ENCODE measurements around the gene EFHD2. TPM values are rescaled to one million over a fixed set of nuclear protein-coding genes. Genes with fewer than 3 reads are reported as not detected.
"Not testable (repeated sequence)": the region's sequence is repeated elsewhere in the genome, so short reads cannot be mapped to it uniquely, and the experiment has no call there.

The EFHD2 gene
- total RNA-seq, 1 experiment from 2014 or later: 48.5 TPM

GRCh38 chr1:15384301-15384901 lies 25.3 kb upstream of the EFHD2 start:
- DNase-seq (ENCODE audit: unreplicated experiment): no peak
- Mint-ChIP-seq H3K9me3 (ENCODE audit: unreplicated experiment) (no peaks in the 10 kb centered on the region), H3K4me3 (ENCODE audit: unreplicated experiment) (no peak overlapping the region), H3K4me1 (ENCODE audit: insufficient read depth, unreplicated experiment) (peaks cover 3% of the 10 kb centered on the region), H3K36me3 (ENCODE audit: insufficient read depth, unreplicated experiment) (no peaks in the 10 kb centered on the region), H3K27me3 (ENCODE audit: insufficient read depth, unreplicated experiment) (no peaks in the 10 kb centered on the region), H3K27ac (ENCODE audit: low read depth, unreplicated experiment) (no peak overlapping the region)
- intact Hi-C loops (cut with micrococcal nuclease): no loop called here
- POLR2A ChIA-PET: interaction anchor here (0.6 kb wide), 1 partner anchor 23 kb away, joined by 3 read pairs; no protein-coding TSS in a partner anchor
- BruUV-seq (replicated peaks): no TSS peak
- CTCF ChIA-PET: no interaction called here
- no peak for TF ChIP-seq CTCF (IDR thresholded peaks at IDR 0.05; ENCODE audit: unreplicated experiment)

GRCh38 chr1:15385420-15385819 lies 24.3 kb upstream of the EFHD2 start:
- intact Hi-C loops (cut with micrococcal nuclease): no loop called here
- H3K4me3 Mint-ChIP-seq (ENCODE audit: unreplicated experiment): no peak overlapping the region
- no peaks in the 10 kb centered on the region for H3K36me3 Mint-ChIP-seq (ENCODE audit: insufficient read depth, unreplicated experiment)
- DNase-seq (ENCODE audit: unreplicated experiment): no peak
- BruUV-seq (replicated peaks): no TSS peak
- H3K9me3 Mint-ChIP-seq (ENCODE audit: unreplicated experiment): no peaks in the 10 kb centered on the region
- no peaks in the 10 kb centered on the region for H3K4me1 Mint-ChIP-seq (ENCODE audit: insufficient read depth, unreplicated experiment)
- no peaks in the 10 kb centered on the region for H3K27me3 Mint-ChIP-seq (ENCODE audit: insufficient read depth, unreplicated experiment)
- no peak for TF ChIP-seq CTCF (IDR thresholded peaks at IDR 0.05; ENCODE audit: unreplicated experiment)
- ChIA-PET POLR2A (interaction anchor here (1.4 kb wide), 1 partner anchor 29 kb away, joined by 3 read pairs; no protein-coding TSS in a partner anchor), CTCF (interaction anchor here (0.7 kb wide), 1 partner anchor 338 kb away, joined by 3 read pairs; no protein-coding TSS in a partner anchor)
- H3K27ac Mint-ChIP-seq (ENCODE audit: low read depth, unreplicated experiment): no peak overlapping the region

- BruUV-seq (replicated peaks): no TSS peak
- Mint-ChIP-seq H3K4me1 (ENCODE audit: insufficient read depth, unreplicated experiment) (no peaks in the 10 kb centered on the region), H3K27me3 (ENCODE audit: insufficient read depth, unreplicated experiment) (no peaks in the 10 kb centered on the region), H3K27ac (ENCODE audit: low read depth, unreplicated experiment) (no peak overlapping the region), H3K9me3 (ENCODE audit: unreplicated experiment) (no peaks in the 10 kb centered on the region), H3K36me3 (ENCODE audit: insufficient read depth, unreplicated experiment) (no peaks in the 10 kb centered on the region), H3K4me3 (ENCODE audit: unreplicated experiment) (no peak overlapping the region)
- DNase-seq (ENCODE audit: unreplicated experiment): no peak
- no peak for TF ChIP-seq CTCF (IDR thresholded peaks at IDR 0.05; ENCODE audit: unreplicated experiment)
- ChIA-PET CTCF (no interaction called here), POLR2A (interaction anchor here (0.6 to 1.4 kb wide), 2 partner anchors 21 to 30 kb away, joined by 3 read pairs; no protein-coding TSS in a partner anchor)
- intact Hi-C loops (cut with micrococcal nuclease): no loop called here
These were observed 23.4 kb upstream of the EFHD2 start for GRCh38 chr1:15386164-15386749.

GRCh38 chr1:15388201-15388880 lies 21.3 kb upstream of the EFHD2 start:
- no peaks in the 10 kb centered on the region for H3K9me3 Mint-ChIP-seq (ENCODE audit: unreplicated experiment)
- no peaks in the 10 kb centered on the region for H3K4me1 Mint-ChIP-seq (ENCODE audit: insufficient read depth, unreplicated experiment)
- H3K36me3 Mint-ChIP-seq (ENCODE audit: insufficient read depth, unreplicated experiment): no peaks in the 10 kb centered on the region
- no TSS peak for BruUV-seq (replicated peaks)
- no peak overlapping the region for H3K4me3 Mint-ChIP-seq (ENCODE audit: unreplicated experiment)
- H3K27me3 Mint-ChIP-seq (ENCODE audit: insufficient read depth, unreplicated experiment): no peaks in the 10 kb centered on the region
- peak overlapping the region; percentile 74 for H3K27ac Mint-ChIP-seq (ENCODE audit: low read depth, unreplicated experiment)
- CTCF ChIA-PET: no interaction called here
- POLR2A ChIA-PET: no interaction called here
- no peak for TF ChIP-seq CTCF (IDR thresholded peaks at IDR 0.05; ENCODE audit: unreplicated experiment)
- no peak for DNase-seq (ENCODE audit: unreplicated experiment)
- intact Hi-C loops (cut with micrococcal nuclease): no loop called here

GRCh38 chr1:15389828-15390227 lies 19.9 kb upstream of the EFHD2 start:
- H3K27me3 Mint-ChIP-seq (ENCODE audit: insufficient read depth, unreplicated experiment); DNase-seq (ENCODE audit: unreplicated experiment); BruUV-seq (replicated peaks); CTCF ChIA-PET; H3K9me3 Mint-ChIP-seq (ENCODE audit: unreplicated experiment); H3K4me1 Mint-ChIP-seq (ENCODE audit: insufficient read depth, unreplicated experiment); H3K4me3 Mint-ChIP-seq (ENCODE audit: unreplicated experiment); H3K36me3 Mint-ChIP-seq (ENCODE audit: insufficient read depth, unreplicated experiment); H3K27ac Mint-ChIP-seq (ENCODE audit: low read depth, unreplicated experiment); intact Hi-C loops (cut with micrococcal nuclease); POLR2A ChIA-PET: not testable (repeated sequence)

Measured in MCF 10A (cell line).